ENCODE measurements around the gene RNF144A.

- TF ChIP-seq, protein P1, sequence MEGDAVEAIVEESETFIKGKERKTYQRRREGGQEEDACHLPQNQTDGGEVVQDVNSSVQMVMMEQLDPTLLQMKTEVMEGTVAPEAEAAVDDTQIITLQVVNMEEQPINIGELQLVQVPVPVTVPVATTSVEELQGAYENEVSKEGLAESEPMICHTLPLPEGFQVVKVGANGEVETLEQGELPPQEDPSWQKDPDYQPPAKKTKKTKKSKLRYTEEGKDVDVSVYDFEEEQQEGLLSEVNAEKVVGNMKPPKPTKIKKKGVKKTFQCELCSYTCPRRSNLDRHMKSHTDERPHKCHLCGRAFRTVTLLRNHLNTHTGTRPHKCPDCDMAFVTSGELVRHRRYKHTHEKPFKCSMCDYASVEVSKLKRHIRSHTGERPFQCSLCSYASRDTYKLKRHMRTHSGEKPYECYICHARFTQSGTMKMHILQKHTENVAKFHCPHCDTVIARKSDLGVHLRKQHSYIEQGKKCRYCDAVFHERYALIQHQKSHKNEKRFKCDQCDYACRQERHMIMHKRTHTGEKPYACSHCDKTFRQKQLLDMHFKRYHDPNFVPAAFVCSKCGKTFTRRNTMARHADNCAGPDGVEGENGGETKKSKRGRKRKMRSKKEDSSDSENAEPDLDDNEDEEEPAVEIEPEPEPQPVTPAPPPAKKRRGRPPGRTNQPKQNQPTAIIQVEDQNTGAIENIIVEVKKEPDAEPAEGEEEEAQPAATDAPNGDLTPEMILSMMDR (IDR thresholded peaks at IDR 0.05) = no peak
- no peak for TF ChIP-seq EZH2 (IDR thresholded peaks at IDR 0.05; ENCODE audit: borderline replicate concordance, insufficient read depth, low read depth, low read length, poor library complexity, severe bottlenecking)
Measured at GRCh38 chr2:6923319-6923718, 6.1 kb downstream of the RNF144A start.
